ENCODE data around the gene TSPAN6.

- TF ChIP-seq CTCF (optimal IDR thresholded peaks at IDR 0.05 in 1 of 3, IDR thresholded peaks at IDR 0.05 in 1 of 3, conservative IDR thresholded peaks at IDR 0.05 in 1 of 3; ENCODE audit: extremely low read depth in 1 of 3, insufficient read depth in 2 of 3, low read length in 3 of 3) (no peak), EZH2 (IDR thresholded peaks at IDR 0.05; ENCODE audit: low read length) (no peak)
Measured at GRCh38 chrX:100635040-100635439, 1.6 kb downstream of the TSPAN6 start.

All from keratinocyte (primary cell).